Mammary epithelial cell (primary cell): ENCODE results near the gene SLMAP.
"Not testable (repeated sequence)": the region's sequence is repeated elsewhere in the genome, so short reads cannot be mapped to it uniquely, and the experiment has no call there.

Experiments
- CTCF ChIP-seq, 2 donors: IDR thresholded peaks in 1 of 2; conservative IDR thresholded peaks in 1 of 2; 2 replicates each; pipeline ENCODE4 v1.5.1; 2011 to 2012; ENCODE audit warnings: inconsistent platforms in 2 of 2, low read length in 2 of 2, mild to moderate bottlenecking in 2 of 2, control low read depth in 1 of 2, low read depth in 1 of 2; ENCODE audit not compliant: insufficient read depth in 1 of 2; ENCODE audit errors: extremely low read depth in 1 of 2
- EZH2 ChIP-seq: IDR thresholded peaks from 2 replicates; pipeline ENCODE4 v1.6.1; 2012; ENCODE audit warnings: low read length, inconsistent platforms, borderline replicate concordance

- TF ChIP-seq CTCF (conservative IDR thresholded peaks at IDR 0.05 in 1 of 2, IDR thresholded peaks at IDR 0.05 in 1 of 2; ENCODE audit: extremely low read depth in 1 of 2, insufficient read depth in 1 of 2, low read depth in 1 of 2, low read length in 2 of 2); EZH2: not testable (repeated sequence)
Measured at GRCh38 chr3:57869110-57869509, 113.0 kb downstream of the SLMAP start.
